GM12878 (cell line): Measurements from ENCODE around the gene NTRK1. TPM values are rescaled to one million over a fixed set of nuclear protein-coding genes. Genes with fewer than 3 reads are reported as not detected.

Source experiments
- ATF3 ChIP-seq: IDR thresholded peaks from 2 replicates; pipeline ENCODE4 v1.6.1; 2011; ENCODE audit warnings: low read depth, mild to moderate bottlenecking, low read length, moderate library complexity, borderline replicate concordance; ENCODE audit errors: extremely low read depth
- CEBPB ChIP-seq, 2 experiments: fragments of 150-350 bp in 1 of 2; IDR thresholded peaks; 2 replicates each; pipeline ENCODE4 v1.6.1; 2012 to 2014; ENCODE audit warnings: low read depth in 2 of 2, low read length in 2 of 2, borderline replicate concordance in 1 of 2, inconsistent platforms in 1 of 2
- CEBPZ ChIP-seq: fragments of 150-350 bp; IDR thresholded peaks from 2 replicates; pipeline ENCODE4 v1.6.1; 2016; ENCODE audit warnings: low read depth, low read length
- CREB1 ChIP-seq: IDR thresholded peaks from 2 replicates; pipeline ENCODE4 v1.6.1; 2012; ENCODE audit warnings: low read depth, mild to moderate bottlenecking, inconsistent platforms
- E4F1 ChIP-seq: fragments of 450-650 bp; IDR thresholded peaks from 2 replicates; pipeline ENCODE4 v1.6.1; 2018; ENCODE audit warnings: borderline replicate concordance, mild to moderate bottlenecking; ENCODE audit not compliant: partially characterized antibody
- FOXM1 ChIP-seq: IDR thresholded peaks from 2 replicates; pipeline ENCODE4 v1.6.1; 2012; ENCODE audit warnings: low read depth, mild to moderate bottlenecking, inconsistent platforms, low read length, moderate library complexity
- GABPA ChIP-seq: IDR thresholded peaks from 2 replicates; pipeline ENCODE4 v1.6.1; 2014; ENCODE audit warnings: antibody characterized with exemption, low read depth, mild to moderate bottlenecking, inconsistent platforms
- GATAD2B ChIP-seq: fragments of 450-650 bp; conservative IDR thresholded peaks from 2 replicates; pipeline ENCODE4 v1.6.1; 2017; ENCODE audit warnings: low read depth, mild to moderate bottlenecking, moderate library complexity
- HSF1 ChIP-seq: fragments of 150-350 bp; IDR thresholded peaks from 2 replicates; pipeline ENCODE4 v1.6.1; 2014; ENCODE audit warnings: mild to moderate bottlenecking, low read depth, low read length
- JUNB ChIP-seq: IDR thresholded peaks from 2 replicates; pipeline ENCODE4 v1.6.1; 2016; ENCODE audit warnings: antibody characterized with exemption, mild to moderate bottlenecking
- KDM1A ChIP-seq: fragments of 200-600 bp; sonication (generic); IDR thresholded peaks from 2 replicates; pipeline ENCODE4 v1.6.1; 2016; ENCODE audit warnings: borderline replicate concordance
- KLF5 ChIP-seq: fragments of 450-650 bp; IDR thresholded peaks from 2 replicates; pipeline ENCODE4 v1.6.1; 2014; ENCODE audit warnings: mild to moderate bottlenecking; ENCODE audit not compliant: partially characterized antibody
- LARP7 ChIP-seq: fragments of 450-650 bp; IDR thresholded peaks from 2 replicates; pipeline ENCODE4 v1.6.1; 2017; ENCODE audit warnings: mild to moderate bottlenecking
- PAX8 ChIP-seq: fragments of 450-650 bp; IDR thresholded peaks from 2 replicates; pipeline ENCODE4 v1.6.1; 2017; ENCODE audit warnings: mild to moderate bottlenecking, moderate library complexity
- RAD21 ChIP-seq: IDR thresholded peaks from 2 replicates; pipeline ENCODE4 v1.6.1; 2011; ENCODE audit warnings: mild to moderate bottlenecking, low read depth, low read length, moderate library complexity; ENCODE audit not compliant: insufficient read depth
- RUNX3 ChIP-seq: IDR thresholded peaks from 2 replicates; pipeline ENCODE4 v1.6.1; 2012; ENCODE audit warnings: low read length, inconsistent platforms
- SUZ12 ChIP-seq: fragments of 200-600 bp; sonication (generic); IDR thresholded peaks from one replicate; pipeline ENCODE4 v1.6.1; 2018; ENCODE audit warnings: antibody characterized with exemption, mild to moderate bottlenecking; ENCODE audit not compliant: unreplicated experiment
- USF2 ChIP-seq: IDR thresholded peaks from 2 replicates; pipeline ENCODE4 v1.6.1; 2011; ENCODE audit warnings: low read depth, low read length, improper control_type of control experiment, borderline replicate concordance
- ZZZ3 ChIP-seq: IDR thresholded peaks from 2 replicates; pipeline ENCODE4 v1.6.1; 2011; ENCODE audit warnings: low read depth; ENCODE audit not compliant: control insufficient read depth, insufficient read length
- polyA plus RNA-seq, 11 experiments: library from polyadenylated mRNA; depleted of rRNA in 4 of 11; unstranded in 6 of 11; stranded (reverse) in 5 of 11; fragments of >200 nt; fragmentation: Nextera tagmentation in 4 of 11; fragmentation: Illumina TruSeq in 1 of 11; extraction: Ambion mirVana in 4 of 11; extraction: Trizol in 1 of 11; gene quantifications; 1 replicate in 1 of 11; 2 replicates in 10 of 11; pipeline versions ENCODE4 v1.2.1 to v1.2.3, GENCODE V29; 2011 to 2016; ENCODE audit warnings: inconsistent platforms in 2 of 11, missing spikeins in 2 of 11, low read depth in 1 of 11
- total RNA-seq, 4 experiments: library from RNA; depleted of rRNA in 3 of 4; stranded (reverse); fragments of >200 nt in 3 of 4; fragmentation: Illumina TruSeq in 1 of 4; extraction: Trizol in 1 of 4; gene quantifications; 2 replicates each; pipeline versions ENCODE4 v1.2.1 to v1.2.3, GENCODE V29; 2013 to 2021

Gene NTRK1
- total and polyA plus RNA-seq, 10 of the 15 experiments (the other 5 are each of a cell fraction or from before 2014, with no cell fraction given), result 0.10 to 0.56 (median 0.40) TPM; not detected in 7

- TF ChIP-seq CEBPZ (no peak), ZZZ3 (peak; percentile 84), LARP7 (no peak), CREB1 (peak; percentile 96), GATAD2B (0 out of 2 replicates have a peak, but pooled peaks have one; percentile 28), KLF5 (peak; percentile 35), FOXM1 (no peak), ATF3 (no peak), CEBPB (IDR thresholded peaks at IDR 0.05; ENCODE audit: borderline replicate concordance in 1 of 2, low read depth in 2 of 2, low read length in 2 of 2) (no peak), JUNB (no peak), GABPA (peak; percentile 75), KDM1A (no peak), HSF1 (no peak), PAX8 (no peak), RUNX3 (no peak; the same call in 1 of the 2 replicates), USF2 (no peak; the same call in 1 of the 2 replicates), SUZ12 (no peak), E4F1 (no peak), RAD21 (no peak)
Observed at GRCh38 chr1:156816561-156817328, 43.9 kb upstream of the NTRK1 start, which contains the start of gene SH2D2A (continued).
